Sigmoid colon (tissue), 4 donors: ENCODE data around the gene GDF10.

Experiments used
- CTCF ChIP-seq, 4 experiments: fragments of 450-650 bp in 3 of 4; fragments of 200-600 bp in 1 of 4; IDR thresholded peaks; one replicate each; pipeline ENCODE4 v1.5.1; 2016 to 2019; ENCODE audit warnings: antibody characterized with exemption in 4 of 4, mild to moderate bottlenecking in 3 of 4, moderate library complexity in 2 of 4
- EP300 ChIP-seq, 4 donors: sonication (generic); formaldehyde crosslinking; IDR thresholded peaks; one replicate each; pipeline ENCODE4 v1.6.1; 2017; ENCODE audit warnings: antibody characterized with exemption in 4 of 4
- POLR2A ChIP-seq, 2 donors: fragments of 450-650 bp; IDR thresholded peaks; one replicate each; pipeline ENCODE4 v1.6.1; 2016; ENCODE audit warnings: antibody characterized with exemption in 2 of 2, mild to moderate bottlenecking in 2 of 2, moderate library complexity in 2 of 2
- POLR2AphosphoS5 ChIP-seq, 4 donors: sonication (generic); formaldehyde crosslinking; IDR thresholded peaks; one replicate each; pipeline ENCODE4 v1.6.1; 2017; ENCODE audit warnings: antibody characterized with exemption in 4 of 4

- TF ChIP-seq CTCF (IDR thresholded peaks at IDR 0.05) (no peak), POLR2AphosphoS5 (IDR thresholded peaks at IDR 0.05) (no peak), POLR2A (IDR thresholded peaks at IDR 0.05) (no peak), EP300 (IDR thresholded peaks at IDR 0.05) (no peak)
These were observed 31.3 kb upstream of the GDF10 start for GRCh38 chr10:47268696-47269095.
